Breast epithelium (tissue), 4 donors: ENCODE data around the gene ADRA2B. TPM values are rescaled to one million over a fixed set of nuclear protein-coding genes. Genes with fewer than 3 reads are reported as not detected.

Experiments
- DNase-seq, 2 donors: peaks; one replicate each; pipeline ENCODE4 v3.0.0-alpha.2; 2019; ENCODE audit warnings: low spot score in 2 of 2
- H3K27ac ChIP-seq, 2 donors: fragments of 200-600 bp; sonication (generic) in 1 of 2; one replicate each; pipeline ENCODE4 v1.5.1; 2016 to 2019; ENCODE audit warnings: mild to moderate bottlenecking in 1 of 2
- H3K27me3 ChIP-seq, 2 donors: fragments of 200-600 bp; sonication (generic) in 1 of 2; one replicate each; pipeline versions ENCODE4 v1.5.1 to v1.6.0; 2017 to 2019; ENCODE audit warnings: control low read depth in 1 of 2, mild to moderate bottlenecking in 1 of 2
- H3K36me3 ChIP-seq: fragments of 200-600 bp; one replicate; pipeline ENCODE4 v1.5.1; 2019
- H3K4me1 ChIP-seq, 2 donors: fragments of 200-600 bp; sonication (generic); one replicate each; pipeline ENCODE4 v1.5.1; 2016 to 2019; ENCODE audit warnings: control low read depth in 1 of 2
- H3K4me3 ChIP-seq, 3 donors: fragments of 200-600 bp; sonication (generic); 1 replicate in 2 of 3; 2 replicates in 1 of 3; pipeline ENCODE4 v1.5.1; 2016 to 2019; ENCODE audit warnings: mild to moderate bottlenecking in 3 of 3, moderate library complexity in 2 of 3
- H3K9me3 ChIP-seq, 2 donors: fragments of 200-600 bp; sonication (generic) in 1 of 2; one replicate each; pipeline ENCODE4 v1.5.1; 2016 to 2019; ENCODE audit warnings: control low read depth in 1 of 2
- CTCF ChIP-seq, 3 donors: fragments of 450-650 bp; IDR thresholded peaks; one replicate each; pipeline ENCODE4 v1.5.1; 2016 to 2017; ENCODE audit warnings: antibody characterized with exemption in 3 of 3, mild to moderate bottlenecking in 3 of 3, moderate library complexity in 3 of 3
- POLR2A ChIP-seq: fragments of 450-650 bp; IDR thresholded peaks from one replicate; pipeline ENCODE4 v1.6.1; 2016; ENCODE audit warnings: antibody characterized with exemption, mild to moderate bottlenecking, moderate library complexity
- POLR2AphosphoS5 ChIP-seq, 3 donors: sonication (generic); formaldehyde crosslinking; IDR thresholded peaks; one replicate each; pipeline ENCODE4 v1.6.1; 2017; ENCODE audit warnings: antibody characterized with exemption in 3 of 3
- intact Hi-C: fragments of 100-400 bp; cut with DNase I; formaldehyde crosslinking; loops from one replicate; pipeline ENCODE4 v1.15.1; 2023; ENCODE audit warnings: low total_unique reads
- total RNA-seq, 3 donors: library from RNA; depleted of rRNA; stranded (reverse); fragments of >200 nt; gene quantifications; one replicate each; pipeline ENCODE4 v1.1.0, GENCODE V29; 2016

ADRA2B gene
- total RNA-seq, 3 donors from 2014 or later: 1.3 to 1.6 (median 1.4) TPM

- Histone ChIP-seq H3K4me1 (no peaks in the 10 kb centered on the region), H3K27ac (peak overlapping the region in 1 of 2 donors; percentile 20), H3K9me3 (peaks cover 1 to 10% of the 10 kb centered on the region in 2 donors), H3K4me3 (no peak overlapping the region), H3K36me3 (no peaks in the 10 kb centered on the region), H3K27me3 (no peaks in the 10 kb centered on the region)
- TF ChIP-seq CTCF (IDR thresholded peaks at IDR 0.05): no peak
- TF ChIP-seq POLR2AphosphoS5 (IDR thresholded peaks at IDR 0.05): no peak
- no peak for TF ChIP-seq POLR2A
- peak in 1 of 2 donors; percentile 35 for DNase-seq
- intact Hi-C loops: no loop called here
These were observed 16.2 kb downstream of the ADRA2B start for GRCh38 chr2:96099861-96100798.

GRCh38 chr2:96098900-96099590 is 17.3 kb downstream of the ADRA2B start:
- Histone ChIP-seq H3K27me3 (no peaks in the 10 kb centered on the region), H3K4me1 (no peaks in the 10 kb centered on the region), H3K27ac (peak overlapping the region in 1 of 2 donors; percentile 40), H3K4me3 (no peak overlapping the region), H3K36me3 (no peaks in the 10 kb centered on the region), H3K9me3 (peaks cover 0 to 5% of the 10 kb centered on the region in 2 donors)
- intact Hi-C loops: no loop called here
- no peak for TF ChIP-seq CTCF (IDR thresholded peaks at IDR 0.05)
- TF ChIP-seq POLR2AphosphoS5 (IDR thresholded peaks at IDR 0.05): no peak
- no peak for TF ChIP-seq POLR2A
- peak; percentile 8 to 46 for DNase-seq

DNA sequence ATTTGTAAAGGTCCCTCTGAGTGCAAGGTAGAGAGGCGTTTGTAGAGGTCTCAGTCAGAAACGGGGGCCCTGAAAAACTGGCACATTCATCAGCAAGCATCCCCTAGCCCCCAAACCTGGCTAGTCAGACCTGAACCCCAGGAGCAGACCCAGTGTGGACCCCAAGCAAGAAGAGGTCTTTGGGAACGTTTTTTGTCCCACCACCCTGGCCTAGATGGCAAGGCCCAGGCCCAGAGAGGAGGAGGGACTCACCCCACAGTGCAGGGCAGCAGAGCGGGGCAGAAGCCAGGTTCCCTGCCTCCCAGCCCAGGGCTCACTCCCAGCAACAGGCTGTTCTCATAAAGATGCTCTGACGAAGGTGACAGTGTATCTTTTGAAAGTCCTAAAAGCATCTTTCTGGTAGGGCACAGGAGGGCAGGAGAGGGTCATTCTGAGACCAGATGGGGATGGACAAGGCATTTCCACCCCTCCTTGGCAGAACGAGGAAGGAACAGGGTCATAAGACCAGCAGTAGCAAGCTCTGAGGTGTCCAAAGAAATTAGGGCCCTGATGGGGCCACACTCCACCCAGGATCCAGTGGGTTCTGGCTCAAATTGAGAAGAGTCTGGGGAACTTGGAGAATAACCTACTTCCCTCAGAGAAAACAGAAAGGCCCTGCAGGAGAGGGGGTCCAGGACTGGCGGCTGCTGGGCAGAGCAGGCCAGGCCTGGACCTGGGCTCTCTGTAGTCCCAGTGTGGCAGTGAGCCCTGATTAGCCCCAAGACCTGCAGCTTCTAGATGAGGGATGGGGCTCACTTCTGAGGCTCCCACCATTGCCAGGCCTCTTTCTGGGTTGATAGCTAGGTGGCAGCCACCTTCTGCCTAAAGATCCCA is 18.2 kb downstream of the ADRA2B start:
- DNase-seq: peak; percentile 6 to 19
- intact Hi-C loops: no loop called here
- peak overlapping the region in 1 of 2 donors; percentile 43 for H3K27ac ChIP-seq

GRCh38 chr2:96097441-96097840 is 18.9 kb downstream of the ADRA2B start:
- Histone ChIP-seq H3K36me3 (no peaks in the 10 kb centered on the region), H3K27ac (no peak overlapping the region), H3K4me3 (no peak overlapping the region), H3K27me3 (no peaks in the 10 kb centered on the region), H3K9me3 (peaks cover 0 to 5% of the 10 kb centered on the region in 2 donors), H3K4me1 (no peaks in the 10 kb centered on the region)
- no peak for TF ChIP-seq POLR2AphosphoS5 (IDR thresholded peaks at IDR 0.05)
- TF ChIP-seq CTCF (IDR thresholded peaks at IDR 0.05): no peak
- no peak for TF ChIP-seq POLR2A
- intact Hi-C loops: no loop called here
- no peak for DNase-seq

More for the DNA sequence above, 18.2 kb downstream of the ADRA2B start:
- no peaks in the 10 kb centered on the region for H3K36me3 ChIP-seq
- no peaks in the 10 kb centered on the region for H3K27me3 ChIP-seq
- TF ChIP-seq CTCF (IDR thresholded peaks at IDR 0.05) (no peak), POLR2A (no peak), POLR2AphosphoS5 (IDR thresholded peaks at IDR 0.05) (no peak)
- peaks cover 0 to 5% of the 10 kb centered on the region in 2 donors for H3K9me3 ChIP-seq
- no peak overlapping the region for H3K4me3 ChIP-seq
- H3K4me1 ChIP-seq: no peaks in the 10 kb centered on the region
